ENCODE measurements around the gene SUN1.
"Not testable (repeated sequence)": the region's sequence is repeated elsewhere in the genome, so short reads cannot be mapped to it uniquely, and the experiment has no call there.

SUN1 gene

DNA sequence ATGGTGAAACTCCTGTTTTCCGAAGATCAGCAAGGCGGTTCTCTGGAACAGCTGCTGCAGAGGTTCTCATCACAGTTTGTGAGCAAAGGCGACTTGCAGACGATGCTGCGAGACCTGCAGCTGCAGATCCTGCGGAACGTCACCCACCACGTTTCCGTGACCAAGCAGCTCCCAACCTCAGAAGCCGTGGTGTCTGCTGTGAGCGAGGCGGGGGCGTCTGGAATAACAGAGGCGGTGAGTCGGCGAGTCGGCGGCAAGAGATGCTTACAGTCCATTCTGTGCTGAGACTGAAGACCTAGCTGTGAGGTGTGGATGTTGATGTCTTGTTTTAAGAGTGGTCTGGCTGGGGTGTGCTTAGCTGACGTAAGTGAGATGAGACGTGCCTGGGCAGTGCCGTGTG is 27.9 kb downstream of the SUN1 start:
- no peaks in the 10 kb centered on the region for H3K4me1 ChIP-seq (ENCODE audit: insufficient read depth, low read length)
- no peaks in the 10 kb centered on the region for H3K27me3 ChIP-seq (ENCODE audit: insufficient read depth, low read length)
- H2AFZ ChIP-seq (ENCODE audit: low read depth, low read length) = no peak overlapping the region
- peaks cover 72% of the 10 kb centered on the region for H3K36me3 ChIP-seq (ENCODE audit: insufficient read depth, low read length)
- H3K9me3 ChIP-seq (ENCODE audit: low read length) = peaks cover 6% of the 10 kb centered on the region
- H3K4me3 ChIP-seq (ENCODE audit: low read length) = no peak overlapping the region

DNA sequence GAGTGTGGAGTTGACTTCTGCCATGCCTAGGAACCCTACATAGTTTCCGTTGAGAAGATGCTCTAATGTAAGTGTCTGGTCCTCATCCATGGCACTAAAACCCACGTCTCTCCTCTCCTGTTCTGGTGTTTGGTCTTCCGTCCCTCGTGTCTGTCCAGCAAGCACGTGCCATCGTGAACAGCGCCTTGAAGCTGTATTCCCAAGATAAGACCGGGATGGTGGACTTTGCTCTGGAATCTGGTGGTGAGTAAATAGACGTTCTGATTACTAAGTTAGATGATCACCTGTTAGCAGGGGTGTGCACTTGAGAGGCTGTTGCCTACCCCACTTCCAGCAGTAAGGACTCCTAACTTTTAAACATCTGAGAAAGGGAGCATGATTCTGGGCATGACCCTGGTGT is 28.9 kb downstream of the SUN1 start:
- peaks cover 74% of the 10 kb centered on the region for H3K36me3 ChIP-seq (ENCODE audit: insufficient read depth, low read length)
- no peak overlapping the region for H3K4me3 ChIP-seq (ENCODE audit: low read length)
- no peaks in the 10 kb centered on the region for H3K27me3 ChIP-seq (ENCODE audit: insufficient read depth, low read length)
- H3K4me1 ChIP-seq (ENCODE audit: insufficient read depth, low read length) = no peaks in the 10 kb centered on the region
- no peak overlapping the region for H2AFZ ChIP-seq (ENCODE audit: low read depth, low read length)
- peaks cover 6% of the 10 kb centered on the region for H3K9me3 ChIP-seq (ENCODE audit: low read length)

- Histone ChIP-seq H3K27me3 (ENCODE audit: insufficient read depth, low read length) (no peaks in the 10 kb centered on the region), H3K9me3 (ENCODE audit: low read length) (peaks cover 6% of the 10 kb centered on the region), H3K4me1 (ENCODE audit: insufficient read depth, low read length) (no peaks in the 10 kb centered on the region), H2AFZ (ENCODE audit: low read depth, low read length) (no peak overlapping the region), H3K36me3 (ENCODE audit: insufficient read depth, low read length) (peaks cover 69% of the 10 kb centered on the region), H3K4me3 (ENCODE audit: low read length) (no peak overlapping the region)
Observed at GRCh38 chr7:862157-862556, 29.9 kb downstream of the SUN1 start.

DNA sequence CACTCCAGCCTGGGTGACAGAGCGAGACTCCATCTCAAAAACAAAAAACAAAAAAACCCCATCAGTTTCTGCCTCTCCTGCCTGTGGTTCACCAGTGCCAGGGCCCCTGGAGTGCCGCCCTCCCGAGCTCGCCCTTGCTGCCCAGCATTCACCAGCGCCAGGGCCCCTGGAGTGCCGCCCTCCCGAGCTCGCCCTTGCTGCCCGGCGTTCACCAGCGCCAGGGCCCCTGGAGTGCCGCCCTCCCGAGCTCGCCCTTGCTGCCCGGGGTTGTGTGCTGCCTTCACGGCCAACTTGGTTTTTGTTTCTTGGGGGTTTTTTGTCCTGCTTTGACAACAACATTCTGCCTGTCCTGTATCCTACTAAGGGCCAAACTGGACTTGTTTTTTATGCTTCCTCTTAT is 30.8 kb downstream of the SUN1 start:
- H3K36me3 ChIP-seq (ENCODE audit: insufficient read depth, low read length) = peaks cover 72% of the 10 kb centered on the region
- no peak overlapping the region for H2AFZ ChIP-seq (ENCODE audit: low read depth, low read length)
- H3K27me3 ChIP-seq (ENCODE audit: insufficient read depth, low read length) = no peaks in the 10 kb centered on the region
- no peak overlapping the region for H3K4me3 ChIP-seq (ENCODE audit: low read length)
- no peaks in the 10 kb centered on the region for H3K4me1 ChIP-seq (ENCODE audit: insufficient read depth, low read length)
- H3K9me3 ChIP-seq (ENCODE audit: low read length) = peaks cover 6% of the 10 kb centered on the region

DNA sequence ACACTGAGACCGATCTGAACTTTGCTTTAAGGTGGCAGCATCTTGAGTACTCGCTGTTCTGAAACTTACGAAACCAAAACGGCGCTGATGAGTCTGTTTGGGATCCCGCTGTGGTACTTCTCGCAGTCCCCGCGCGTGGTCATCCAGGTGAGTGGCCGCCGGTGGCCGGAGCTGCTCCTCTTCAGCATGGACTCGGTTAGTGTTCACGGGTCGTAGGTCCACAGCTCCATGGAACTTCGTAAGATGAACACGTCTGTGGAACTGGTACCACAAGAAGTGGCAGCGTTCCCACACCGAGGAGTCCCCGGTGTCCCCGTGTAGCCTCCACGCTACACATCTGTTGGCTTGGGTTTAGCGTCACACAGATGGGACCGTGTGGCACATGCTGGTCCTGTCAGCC is 33.6 kb downstream of the SUN1 start:
- Histone ChIP-seq H3K27me3 (ENCODE audit: insufficient read depth, low read length) (no peaks in the 10 kb centered on the region), H2AFZ (ENCODE audit: low read depth, low read length) (no peak overlapping the region), H3K4me3 (ENCODE audit: low read length) (no peak overlapping the region), H3K9me3 (ENCODE audit: low read length) (peaks cover 7% of the 10 kb centered on the region), H3K4me1 (ENCODE audit: insufficient read depth, low read length) (no peaks in the 10 kb centered on the region), H3K36me3 (ENCODE audit: insufficient read depth, low read length) (peaks cover 65% of the 10 kb centered on the region)

- H3K4me3 ChIP-seq (ENCODE audit: low read length) = no peak overlapping the region
- H2AFZ ChIP-seq (ENCODE audit: low read depth, low read length) = no peak overlapping the region
- H3K9me3 ChIP-seq (ENCODE audit: low read length) = peaks cover 4% of the 10 kb centered on the region
- peaks cover 60% of the 10 kb centered on the region for H3K36me3 ChIP-seq (ENCODE audit: insufficient read depth, low read length)
- no peaks in the 10 kb centered on the region for H3K4me1 ChIP-seq (ENCODE audit: insufficient read depth, low read length)
- H3K27me3 ChIP-seq (ENCODE audit: insufficient read depth, low read length) = no peaks in the 10 kb centered on the region
Observed at GRCh38 chr7:867001-867405, 34.7 kb downstream of the SUN1 start.

GRCh38 chr7:867406-868188 is 35.3 kb downstream of the SUN1 start:
- no peak overlapping the region for H2AFZ ChIP-seq (ENCODE audit: low read depth, low read length)
- H3K36me3 ChIP-seq (ENCODE audit: insufficient read depth, low read length) = peaks cover 60% of the 10 kb centered on the region
- H3K27me3 ChIP-seq (ENCODE audit: insufficient read depth, low read length) = no peaks in the 10 kb centered on the region
- peaks cover 2% of the 10 kb centered on the region for H3K9me3 ChIP-seq (ENCODE audit: low read length)
- H3K4me3 ChIP-seq (ENCODE audit: low read length) = no peak overlapping the region
- no peaks in the 10 kb centered on the region for H3K4me1 ChIP-seq (ENCODE audit: insufficient read depth, low read length)

GRCh38 chr7:868189-868486 is 35.9 kb downstream of the SUN1 start:
- Histone ChIP-seq H2AFZ (ENCODE audit: low read depth, low read length) (no peak overlapping the region), H3K4me1 (ENCODE audit: insufficient read depth, low read length) (no peaks in the 10 kb centered on the region), H3K9me3 (ENCODE audit: low read length) (peaks cover 2% of the 10 kb centered on the region), H3K27me3 (ENCODE audit: insufficient read depth, low read length) (no peaks in the 10 kb centered on the region), H3K4me3 (ENCODE audit: low read length) (no peak overlapping the region), H3K36me3 (ENCODE audit: insufficient read depth, low read length) (peaks cover 59% of the 10 kb centered on the region)

- H3K9me3 ChIP-seq (ENCODE audit: low read length) = peaks cover 2% of the 10 kb centered on the region
- H3K36me3 ChIP-seq (ENCODE audit: insufficient read depth, low read length) = peaks cover 56% of the 10 kb centered on the region
- H3K27me3 ChIP-seq (ENCODE audit: insufficient read depth, low read length) = no peaks in the 10 kb centered on the region
- H3K4me3 ChIP-seq (ENCODE audit: low read length) = no peak overlapping the region
- no peak overlapping the region for H2AFZ ChIP-seq (ENCODE audit: low read depth, low read length)
- peaks cover 9% of the 10 kb centered on the region for H3K4me1 ChIP-seq (ENCODE audit: insufficient read depth, low read length)
Observed at GRCh38 chr7:869348-869747, 37.1 kb downstream of the SUN1 start.

DNA sequence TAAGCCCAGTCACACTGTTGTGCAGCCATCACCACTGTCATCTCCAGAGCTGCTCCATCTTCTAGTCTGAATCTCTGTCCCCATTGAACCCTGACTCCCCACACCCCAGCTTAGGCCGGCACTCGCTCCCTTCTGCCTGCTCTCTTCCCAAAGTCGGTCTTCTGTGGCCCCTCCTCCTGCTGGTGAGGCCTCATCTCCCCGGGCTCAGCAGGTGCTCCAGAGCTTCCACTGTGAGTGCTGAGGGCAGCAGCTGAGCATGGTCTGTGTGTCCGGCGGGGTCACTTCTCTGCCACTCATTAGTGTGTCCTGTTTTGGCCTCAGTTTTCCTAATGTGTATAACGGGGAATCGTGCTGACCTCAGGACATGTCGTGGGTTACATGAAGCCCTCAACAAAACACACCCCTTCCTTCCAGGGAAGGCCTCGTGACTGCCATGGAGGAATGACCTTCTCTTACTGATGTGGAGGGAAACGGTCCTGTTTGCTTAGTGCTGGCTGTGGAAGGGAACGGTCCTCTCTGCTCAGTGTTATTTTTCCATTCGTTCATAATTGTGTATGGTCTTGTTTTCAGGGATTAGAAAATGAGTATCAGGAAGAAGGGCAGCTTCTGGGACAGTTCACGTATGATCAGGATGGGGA is 39.7 kb downstream of the SUN1 start:
- Histone ChIP-seq H3K9me3 (ENCODE audit: low read length) (peaks cover 2% of the 10 kb centered on the region), H3K27me3 (ENCODE audit: insufficient read depth, low read length) (no peaks in the 10 kb centered on the region), H3K4me3 (ENCODE audit: low read length) (no peak overlapping the region), H3K4me1 (ENCODE audit: insufficient read depth, low read length) (peaks cover 10% of the 10 kb centered on the region), H2AFZ (ENCODE audit: low read depth, low read length) (no peak overlapping the region), H3K36me3 (ENCODE audit: insufficient read depth, low read length) (peaks cover 43% of the 10 kb centered on the region)

DNA sequence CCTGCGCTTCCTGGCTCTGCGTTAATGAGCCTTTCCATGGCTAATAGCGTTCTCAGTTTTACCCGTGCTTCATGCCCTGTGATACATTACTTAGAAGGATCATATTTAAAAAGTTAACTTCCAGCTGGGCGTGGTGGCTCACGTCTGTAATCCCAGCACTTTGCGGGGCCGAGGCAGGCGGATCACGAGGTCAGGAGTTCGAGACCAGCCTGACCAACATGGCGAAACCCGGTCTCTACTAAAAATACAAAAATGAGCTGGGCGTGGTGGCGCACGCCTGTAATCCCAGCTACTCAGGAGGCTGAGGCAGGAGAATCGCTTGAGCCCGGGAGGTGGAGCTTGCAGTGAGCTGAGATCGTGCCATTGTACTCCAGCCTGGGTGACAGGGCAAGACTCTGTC is 40.4 kb downstream of the SUN1 start:
- H3K36me3 ChIP-seq (ENCODE audit: insufficient read depth, low read length) = peaks cover 38% of the 10 kb centered on the region
- H3K9me3 ChIP-seq (ENCODE audit: low read length); H3K27me3 ChIP-seq (ENCODE audit: insufficient read depth, low read length); H2AFZ ChIP-seq (ENCODE audit: low read depth, low read length); H3K4me3 ChIP-seq (ENCODE audit: low read length): not testable (repeated sequence)
- peaks cover 10% of the 10 kb centered on the region for H3K4me1 ChIP-seq (ENCODE audit: insufficient read depth, low read length)

DNA sequence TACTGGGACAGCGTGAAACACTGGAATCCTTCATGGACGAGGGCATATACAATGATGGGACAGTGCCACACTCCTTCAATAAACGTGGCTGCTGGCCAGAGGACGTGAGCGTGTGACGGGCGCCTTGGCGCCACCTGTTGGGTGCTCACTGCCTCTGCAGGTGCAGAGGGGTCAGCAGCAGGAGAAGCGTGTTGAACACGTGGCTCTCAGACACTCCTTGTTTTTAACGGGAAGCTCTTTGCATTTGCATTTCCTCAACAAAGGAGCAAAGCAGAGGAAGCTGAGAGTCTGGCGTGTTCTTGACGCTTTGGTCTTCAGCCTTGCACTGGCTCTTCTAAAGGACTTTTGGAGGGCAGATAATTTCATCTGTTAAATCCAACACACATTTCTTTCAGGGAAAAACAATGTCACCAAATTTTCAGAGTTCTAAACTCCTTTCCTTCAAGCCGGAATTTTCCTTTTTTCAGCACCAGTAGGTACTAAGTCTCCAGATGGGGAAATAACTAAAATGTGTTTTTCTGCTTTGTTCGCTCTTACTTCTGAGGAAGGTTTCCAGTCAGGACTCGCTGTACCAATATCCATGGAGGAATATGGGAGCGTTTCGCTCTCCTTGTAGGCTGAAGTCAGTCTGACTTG is 41.2 kb downstream of the SUN1 start:
- Histone ChIP-seq H3K4me3 (ENCODE audit: low read length) (no peak overlapping the region), H3K36me3 (ENCODE audit: insufficient read depth, low read length) (peaks cover 32% of the 10 kb centered on the region), H3K9me3 (ENCODE audit: low read length) (peaks cover 2% of the 10 kb centered on the region), H3K4me1 (ENCODE audit: insufficient read depth, low read length) (peaks cover 16% of the 10 kb centered on the region), H3K27me3 (ENCODE audit: insufficient read depth, low read length) (no peaks in the 10 kb centered on the region), H2AFZ (ENCODE audit: low read depth, low read length) (no peak overlapping the region)

DNA sequence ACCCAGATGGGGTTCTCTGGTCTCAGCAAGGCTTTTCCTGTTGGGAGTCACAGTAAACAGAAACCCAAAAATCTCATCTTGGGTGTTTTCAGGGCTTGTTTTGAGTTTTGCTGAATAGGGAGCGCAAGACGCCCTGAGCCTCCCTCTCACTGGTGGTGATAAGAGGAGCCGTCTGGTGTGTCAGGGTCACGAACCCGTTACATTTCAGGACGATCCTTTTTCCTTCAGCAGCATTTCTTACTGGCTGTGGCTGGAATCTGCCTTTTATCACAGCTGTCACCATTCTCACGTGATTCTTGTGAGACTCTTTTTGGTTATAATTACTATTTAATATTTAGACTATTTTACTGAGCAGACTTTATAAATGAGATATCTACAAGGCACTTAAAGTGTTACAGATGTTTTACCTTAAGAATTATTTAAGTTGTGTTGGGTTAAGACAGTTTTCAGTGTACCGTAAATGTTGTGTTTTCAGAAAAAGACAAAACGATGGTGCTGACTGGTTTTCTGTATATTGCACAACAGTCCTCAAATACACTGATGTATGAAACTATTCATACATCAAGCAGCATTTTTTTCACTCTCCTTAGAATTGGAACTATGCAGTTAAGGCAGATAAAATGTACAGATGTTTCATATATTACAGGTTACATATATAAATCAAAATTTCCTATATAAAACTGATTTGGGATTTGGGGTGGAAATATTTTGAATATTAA is 41.9 kb downstream of the SUN1 start:
- peaks cover 16% of the 10 kb centered on the region for H3K4me1 ChIP-seq (ENCODE audit: insufficient read depth, low read length)
- H3K9me3 ChIP-seq (ENCODE audit: low read length) = peaks cover 2% of the 10 kb centered on the region
- H3K27me3 ChIP-seq (ENCODE audit: insufficient read depth, low read length) = no peaks in the 10 kb centered on the region
- H2AFZ ChIP-seq (ENCODE audit: low read depth, low read length) = no peak overlapping the region
- H3K4me3 ChIP-seq (ENCODE audit: low read length) = no peak overlapping the region
- H3K36me3 ChIP-seq (ENCODE audit: insufficient read depth, low read length) = peaks cover 28% of the 10 kb centered on the region

Data from neuron (in vitro differentiated cells).